Measurements from ENCODE around the gene LRRC27. TPM values are rescaled to one million over a fixed set of nuclear protein-coding genes. Genes with fewer than 3 reads are reported as not detected.

Gene LRRC27
- polyA plus RNA-seq, 2 of the 4 experiments (the other 2 are of a cell fraction) = 6.5 to 6.9 TPM

DNA sequence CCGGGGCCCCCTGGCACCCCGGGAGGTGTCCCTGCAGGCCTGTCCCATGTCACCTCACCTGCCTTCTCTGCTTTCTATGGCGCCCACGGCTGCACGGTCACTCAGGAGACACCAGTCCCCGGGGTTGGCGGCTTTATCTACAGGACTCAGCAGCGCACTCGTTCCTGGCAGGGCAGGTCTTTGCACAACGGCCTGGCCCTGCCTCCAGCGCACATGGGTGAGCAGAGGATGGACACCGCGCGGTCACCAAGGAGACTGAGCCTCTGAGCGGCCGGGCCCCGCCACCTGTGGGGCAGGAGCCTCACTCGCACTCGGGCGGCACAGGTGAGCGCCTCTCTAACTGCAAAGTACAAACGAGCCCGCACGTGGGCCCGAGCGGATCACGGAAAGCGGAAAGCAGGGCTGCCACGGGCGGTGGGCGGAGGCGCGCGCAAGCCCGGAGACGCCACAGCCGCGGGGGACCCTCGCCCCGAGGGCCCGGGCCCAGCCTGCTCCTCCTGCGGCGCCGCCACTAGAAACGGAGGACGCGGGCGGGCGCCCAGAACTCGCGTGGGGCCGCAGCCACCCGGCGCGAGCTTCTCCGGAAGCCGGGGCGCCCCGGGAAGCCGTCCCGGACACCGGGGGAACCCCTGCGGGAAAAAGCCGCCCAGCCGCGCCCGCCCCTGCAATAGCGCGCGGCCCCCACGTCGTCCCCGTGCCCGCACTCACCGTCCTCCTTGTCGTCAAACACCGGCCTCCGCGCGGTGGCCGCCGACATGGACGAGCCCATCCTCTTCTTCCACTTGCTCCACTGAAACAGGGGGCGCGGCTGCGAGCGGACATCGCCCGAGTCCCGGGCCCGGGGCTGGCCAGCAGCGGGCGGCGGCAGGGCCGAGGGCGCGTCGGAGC is 24.9 kb upstream of the LRRC27 start:
- no peaks in the 10 kb centered on the region for H3K9me3 ChIP-seq
- CTCF ChIA-PET = interaction anchor here (0.8 to 1.8 kb wide), 4 partner anchors 14 to 87 kb away, joined by 3 to 7 read pairs (median 4); no protein-coding TSS in a partner anchor
- no peak for TF ChIP-seq CHD2 (IDR thresholded peaks at IDR 0.05; ENCODE audit: low read length, partially characterized antibody)
- TF ChIP-seq, protein P1, sequence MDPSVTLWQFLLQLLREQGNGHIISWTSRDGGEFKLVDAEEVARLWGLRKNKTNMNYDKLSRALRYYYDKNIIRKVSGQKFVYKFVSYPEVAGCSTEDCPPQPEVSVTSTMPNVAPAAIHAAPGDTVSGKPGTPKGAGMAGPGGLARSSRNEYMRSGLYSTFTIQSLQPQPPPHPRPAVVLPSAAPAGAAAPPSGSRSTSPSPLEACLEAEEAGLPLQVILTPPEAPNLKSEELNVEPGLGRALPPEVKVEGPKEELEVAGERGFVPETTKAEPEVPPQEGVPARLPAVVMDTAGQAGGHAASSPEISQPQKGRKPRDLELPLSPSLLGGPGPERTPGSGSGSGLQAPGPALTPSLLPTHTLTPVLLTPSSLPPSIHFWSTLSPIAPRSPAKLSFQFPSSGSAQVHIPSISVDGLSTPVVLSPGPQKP (IDR thresholded peaks at IDR 0.05; ENCODE audit: low read depth, low read length) = no peak
- TF ChIP-seq PHF8 (IDR thresholded peaks at IDR 0.05; ENCODE audit: borderline replicate concordance, low read depth) = peak; percentile 32; the same call in 1 of the 2 replicates
- TF ChIP-seq RAD21 (conservative IDR thresholded peaks at IDR 0.05 in 1 of 2, IDR thresholded peaks at IDR 0.05 in 1 of 2) = 0 out of 5 replicates have a peak, but pooled peaks of 1 of the 2 experiments have one; percentile 16
- TF ChIP-seq HOXB5 (CRISPR knock-in tag; IDR thresholded peaks at IDR 0.05) = no peak
- TF ChIP-seq, protein P2, sequence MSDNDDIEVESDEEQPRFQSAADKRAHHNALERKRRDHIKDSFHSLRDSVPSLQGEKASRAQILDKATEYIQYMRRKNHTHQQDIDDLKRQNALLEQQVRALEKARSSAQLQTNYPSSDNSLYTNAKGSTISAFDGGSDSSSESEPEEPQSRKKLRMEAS (IDR thresholded peaks at IDR 0.05) = peak; percentile 84
- no peak for TF ChIP-seq ESRRA (IDR thresholded peaks at IDR 0.05; ENCODE audit: borderline replicate concordance, low read length)
- peak overlapping the region; percentile 58 to 97 for H3K27ac ChIP-seq
- FAIRE-seq = no peak
- peak; percentile 62 to 64 for ATAC-seq
- peak overlapping the region; percentile 85 for H3K4me2 ChIP-seq
- POLR2A ChIA-PET = interaction anchor here (0.6 to 1.0 kb wide), 10 partner anchors 13 to 139 kb away, joined by 3 to 18 read pairs (median 4); partner anchors contain the start of gene LRRC27
- 7% methylated on average over 45 of the region's 98 CpGs for WGBS (ENCODE audit: missing lambda C conversion rate)
- H3K4me3 ChIP-seq = peak overlapping the region; percentile 88
- DNase-seq (ENCODE audit: low read depth in 1 of 2, low spot score in 1 of 2) = peak; percentile 56 to 79
- peaks cover 21% of the 10 kb centered on the region for H3K4me1 ChIP-seq

DNA sequence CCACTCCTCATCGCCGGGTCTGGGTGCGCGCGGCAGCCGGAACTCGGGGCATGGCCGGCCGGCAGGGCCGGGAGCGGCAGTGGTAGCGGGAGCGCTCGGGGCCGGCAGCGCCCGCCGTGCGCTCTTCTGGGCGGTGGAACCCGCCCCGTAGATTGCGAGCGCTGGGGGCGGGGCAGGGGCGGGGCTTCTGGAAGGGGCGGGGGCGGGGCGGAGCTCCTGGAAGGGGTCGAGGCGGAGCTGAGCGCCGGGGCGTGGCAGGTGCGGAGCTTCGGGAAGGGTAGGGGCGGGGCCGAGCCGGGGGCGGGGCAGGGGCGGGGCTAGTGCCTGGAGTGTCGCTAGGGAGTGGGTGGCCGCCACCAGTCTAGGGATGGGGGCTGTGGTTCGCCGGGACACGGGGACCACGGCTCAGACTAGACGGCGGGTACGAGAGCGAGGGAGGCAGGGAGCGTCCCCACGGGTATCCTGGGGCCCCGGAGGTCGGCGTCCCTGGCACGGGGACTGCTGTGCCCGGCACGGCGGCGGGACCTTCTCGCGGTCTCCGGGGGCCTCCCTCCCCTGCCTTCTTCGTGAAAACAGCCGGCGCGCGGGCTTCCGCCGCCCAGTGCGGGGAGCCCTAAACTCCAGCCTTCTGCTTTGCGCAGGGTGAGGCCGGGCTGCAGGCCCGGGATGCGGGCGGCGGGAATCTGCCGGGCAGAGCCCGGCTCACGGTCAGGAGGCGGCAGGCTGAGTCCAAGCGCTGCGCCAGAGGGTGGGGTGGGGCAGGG is 24.0 kb upstream of the LRRC27 start, which contains the start of gene STK32C:
TSS of gene STK32C (minus strand) at position 128 of the 764 bp plus-strand sequence. CDS start at position 11, 117 bp downstream.
- POLR2A ChIA-PET = interaction anchor here (0.6 to 1.0 kb wide), 13 partner anchors 12 to 138 kb away, joined by 3 to 18 read pairs (median 4); partner anchors contain the start of gene LRRC27
- no peaks in the 10 kb centered on the region for H3K9me3 ChIP-seq
- TF ChIP-seq JUN (IDR thresholded peaks at IDR 0.05) (peak in 1 of 2 experiments; percentile 78; a peak in 2 of 5 replicates), NFE2L2 (conservative IDR thresholded peaks at IDR 0.05; ENCODE audit: low read length) (no peak), FOSL2 (IDR thresholded peaks at IDR 0.05) (no peak), FOSL2 (CRISPR knock-in tag; IDR thresholded peaks at IDR 0.05) (no peak), RAD21 (conservative IDR thresholded peaks at IDR 0.05 in 1 of 2, IDR thresholded peaks at IDR 0.05 in 1 of 2) (peak in 1 of 2 experiments; percentile 47; a peak in 1 of 5 replicates), PHF8 (IDR thresholded peaks at IDR 0.05; ENCODE audit: borderline replicate concordance, low read depth) (peak; percentile 73; the same call in 1 of the 2 replicates), SMC3 (IDR thresholded peaks at IDR 0.05) (peak; percentile 29), POLR2A (IDR thresholded peaks at IDR 0.05; ENCODE audit: low read length) (peak; percentile 82)
- TF ChIP-seq, protein P3, sequence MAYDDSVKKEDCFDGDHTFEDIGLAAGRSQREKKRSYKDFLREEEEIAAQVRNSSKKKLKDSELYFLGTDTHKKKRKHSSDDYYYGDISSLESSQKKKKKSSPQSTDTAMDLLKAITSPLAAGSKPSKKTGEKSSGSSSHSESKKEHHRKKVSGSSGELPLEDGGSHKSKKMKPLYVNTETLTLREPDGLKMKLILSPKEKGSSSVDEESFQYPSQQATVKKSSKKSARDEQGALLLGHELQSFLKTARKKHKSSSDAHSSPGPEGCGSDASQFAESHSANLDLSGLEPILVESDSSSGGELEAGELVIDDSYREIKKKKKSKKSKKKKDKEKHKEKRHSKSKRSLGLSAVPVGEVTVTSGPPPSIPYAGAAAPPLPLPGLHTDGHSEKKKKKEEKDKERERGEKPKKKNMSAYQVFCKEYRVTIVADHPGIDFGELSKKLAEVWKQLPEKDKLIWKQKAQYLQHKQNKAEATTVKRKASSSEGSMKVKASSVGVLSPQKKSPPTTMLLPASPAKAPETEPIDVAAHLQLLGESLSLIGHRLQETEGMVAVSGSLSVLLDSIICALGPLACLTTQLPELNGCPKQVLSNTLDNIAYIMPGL (CRISPR knock-in tag; IDR thresholded peaks at IDR 0.05; ENCODE audit: borderline replicate concordance) = no peak
- TF ChIP-seq, protein P4, sequence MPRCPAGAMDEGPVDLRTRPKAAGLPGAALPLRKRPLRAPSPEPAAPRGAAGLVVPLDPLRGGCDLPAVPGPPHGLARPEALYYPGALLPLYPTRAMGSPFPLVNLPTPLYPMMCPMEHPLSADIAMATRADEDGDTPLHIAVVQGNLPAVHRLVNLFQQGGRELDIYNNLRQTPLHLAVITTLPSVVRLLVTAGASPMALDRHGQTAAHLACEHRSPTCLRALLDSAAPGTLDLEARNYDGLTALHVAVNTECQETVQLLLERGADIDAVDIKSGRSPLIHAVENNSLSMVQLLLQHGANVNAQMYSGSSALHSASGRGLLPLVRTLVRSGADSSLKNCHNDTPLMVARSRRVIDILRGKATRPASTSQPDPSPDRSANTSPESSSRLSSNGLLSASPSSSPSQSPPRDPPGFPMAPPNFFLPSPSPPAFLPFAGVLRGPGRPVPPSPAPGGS (IDR thresholded peaks at IDR 0.05) = peak; percentile 42; the same call in 1 of the 3 replicates
- H3K27ac ChIP-seq = peak within 1 kb of the TSS; percentile 95 to 97
- peak within 1 kb of the TSS; percentile 88 for H3K4me2 ChIP-seq
- H3K4me1 ChIP-seq = peaks cover 21% of the 10 kb centered on the region
- DNase-seq (ENCODE audit: low read depth in 1 of 2, low spot score in 1 of 2) = peak; percentile 90 to 93
- CTCF ChIA-PET = interaction anchor here (0.8 to 1.6 kb wide), 3 partner anchors 14 to 88 kb away, joined by 3 to 4 read pairs (median 3); no protein-coding TSS in a partner anchor
- ATAC-seq = peak; percentile 75 to 88
- peak within 1 kb of the TSS; percentile 88 for H3K4me3 ChIP-seq
- FAIRE-seq = no peak
- WGBS (ENCODE audit: missing lambda C conversion rate) = 2% methylated on average over 12 of the region's 84 CpGs
